Brain microvascular endothelial cell (primary cell): Measurements from ENCODE around the gene DNAJB6.

ENCODE experiments used
- DNase-seq: peaks from one replicate; pipeline ENCODE4 v3.0.0-alpha.2; 2020
- H3K27ac ChIP-seq: fragments of 250-450 bp; sonication (Bioruptor Pico); 2 replicates; pipeline ENCODE4 v1.5.1; 2020; ENCODE audit warnings: mild to moderate bottlenecking, moderate library complexity
- H3K27me3 ChIP-seq: fragments of 250-450 bp; sonication (Bioruptor Pico); replicated peaks from 2 replicates; pipeline ENCODE4 v1.5.1; 2020; ENCODE audit warnings: mild to moderate bottlenecking
- H3K36me3 ChIP-seq: fragments of 250-450 bp; sonication (Bioruptor Pico); replicated peaks from 2 replicates; pipeline ENCODE4 v1.5.1; 2020; ENCODE audit warnings: mild to moderate bottlenecking
- H3K4me3 ChIP-seq: 2 replicates; pipeline ENCODE4 v1.5.1; 2011; ENCODE audit warnings: low read depth, mild to moderate bottlenecking, control low read depth, low read length, moderate library complexity
- CTCF ChIP-seq: IDR thresholded peaks from 2 replicates; pipeline ENCODE4 v1.5.1; 2011; ENCODE audit warnings: low read depth, mild to moderate bottlenecking, moderate library complexity, low read length, control low read depth, inconsistent platforms; ENCODE audit errors: missing control alignments
- in situ Hi-C: cut with HindIII; loops from 2 replicates; pipeline ENCODE4 v1.10.0; 2017; ENCODE audit warnings: low sequenced_read_pairs, low pct_ligation_motif_present

DNAJB6 gene

GRCh38 chr7:157410831-157411556 lies 74.2 kb downstream of the DNAJB6 start:
- Histone ChIP-seq H3K27me3 (no peaks in the 10 kb centered on the region), H3K27ac (peak overlapping the region; percentile 58), H3K4me3 (no peak overlapping the region), H3K36me3 (peaks cover 16% of the 10 kb centered on the region)
- no peak for TF ChIP-seq CTCF
- in situ Hi-C loops = no loop called here
- no peak for DNase-seq

DNA sequence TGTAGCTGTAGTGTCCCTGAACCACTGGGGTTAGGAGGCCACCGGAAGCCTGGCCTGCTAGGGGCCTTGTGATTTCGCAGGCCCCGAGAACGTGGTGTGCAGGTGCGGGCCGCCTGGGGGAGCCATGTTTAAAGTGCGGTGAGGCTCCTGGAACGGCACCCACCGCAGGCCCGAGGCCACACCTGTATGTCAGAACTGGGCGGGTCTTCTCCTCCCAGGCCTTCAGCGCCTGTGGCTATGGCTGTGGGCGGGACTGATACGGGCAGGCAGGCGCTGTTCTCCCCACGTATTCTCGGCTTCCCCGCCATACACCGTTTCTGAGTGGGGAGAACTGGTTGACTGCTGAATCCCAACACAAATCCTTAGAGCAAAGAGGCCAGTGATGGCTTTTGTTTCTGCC lies 74.8 kb downstream of the DNAJB6 start:
- Histone ChIP-seq H3K4me3 (no peak overlapping the region), H3K27me3 (no peaks in the 10 kb centered on the region), H3K27ac (peak overlapping the region; percentile 58), H3K36me3 (peaks cover 22% of the 10 kb centered on the region)
- in situ Hi-C loops = no loop called here
- DNase-seq = no peak
- no peak for TF ChIP-seq CTCF

- in situ Hi-C loops = no loop called here
- no peaks in the 10 kb centered on the region for H3K27me3 ChIP-seq
- no peak overlapping the region for H3K4me3 ChIP-seq
- peaks cover 24% of the 10 kb centered on the region for H3K36me3 ChIP-seq
- H3K27ac ChIP-seq = peak overlapping the region; percentile 58
- no peak for TF ChIP-seq CTCF
- peak; percentile 83 for DNase-seq
Measured at GRCh38 chr7:157412021-157412443, 75.2 kb downstream of the DNAJB6 start.

GRCh38 chr7:157412491-157413180 lies 75.8 kb downstream of the DNAJB6 start:
- DNase-seq = no peak
- in situ Hi-C loops = no loop called here
- Histone ChIP-seq H3K36me3 (peaks cover 21% of the 10 kb centered on the region), H3K27me3 (no peaks in the 10 kb centered on the region), H3K4me3 (no peak overlapping the region), H3K27ac (peak overlapping the region; percentile 26)
- no peak for TF ChIP-seq CTCF

DNA sequence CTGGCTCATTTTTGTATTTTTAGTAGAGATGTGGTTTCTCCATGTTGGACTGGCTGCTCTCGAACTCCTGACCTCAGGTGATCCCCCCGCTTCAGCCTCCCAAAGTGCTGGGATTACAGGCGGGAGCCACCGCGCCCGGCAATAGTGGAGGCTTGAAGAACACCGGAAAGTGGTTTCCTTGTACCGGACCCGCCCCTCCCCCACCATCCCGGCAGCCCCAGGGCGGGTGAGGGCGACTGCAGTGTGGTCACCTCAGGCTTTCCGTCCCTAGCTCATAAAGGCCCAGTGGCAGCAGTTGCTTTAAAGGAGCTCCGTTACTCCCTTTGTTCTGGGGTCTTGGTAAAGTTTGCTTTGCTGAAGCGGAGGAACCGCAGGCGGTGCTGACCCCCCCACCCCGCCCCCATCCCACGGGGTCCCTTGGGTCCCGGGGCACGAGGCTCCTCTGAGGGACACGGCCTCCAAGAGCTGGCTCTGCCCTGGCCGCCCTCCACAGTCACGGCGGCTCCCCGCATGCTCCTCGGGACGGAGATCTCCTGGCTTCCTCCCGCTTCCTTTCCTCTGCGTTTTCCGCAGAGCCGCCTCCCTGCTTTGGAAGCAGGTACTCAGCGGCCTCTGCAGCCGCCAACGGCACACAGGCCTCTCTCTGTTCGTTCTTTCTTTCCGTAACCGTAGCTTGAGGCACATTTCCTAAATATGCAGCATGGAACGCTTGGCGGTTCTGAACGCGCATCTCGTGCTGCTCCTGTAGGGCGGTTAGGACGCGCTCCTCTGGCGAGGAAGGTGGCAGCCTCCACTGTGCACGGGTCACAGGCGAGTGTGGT lies 77.3 kb downstream of the DNAJB6 start:
- Histone ChIP-seq H3K4me3 (no peak overlapping the region), H3K27ac (no peak overlapping the region), H3K27me3 (no peaks in the 10 kb centered on the region), H3K36me3 (peaks cover 24% of the 10 kb centered on the region)
- no peak for TF ChIP-seq CTCF
- no peak for DNase-seq
- in situ Hi-C loops = no loop called here
